Measurements from ENCODE around the gene DST.
"Not testable (repeated sequence)": the region's sequence is repeated elsewhere in the genome, so short reads cannot be mapped to it uniquely, and the experiment has no call there.

DST gene

DNA sequence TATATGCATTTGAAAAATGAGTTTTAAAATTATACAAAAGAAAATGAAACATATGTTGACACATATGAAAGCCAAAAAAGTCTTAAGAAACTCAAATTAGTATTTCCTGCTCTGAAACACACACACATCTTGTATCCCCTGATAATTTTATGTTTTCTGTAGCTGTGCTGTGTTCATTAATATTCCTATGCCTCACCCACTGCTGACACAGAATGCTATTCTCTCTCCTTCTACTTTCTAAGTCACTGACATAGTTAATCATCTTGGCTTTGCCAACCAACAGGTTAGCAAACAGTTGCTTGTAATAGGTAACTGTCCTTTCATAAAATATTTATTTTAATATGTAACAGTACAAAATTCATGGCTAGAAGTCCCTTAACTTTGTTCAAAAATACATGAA, 140.7 kb downstream of the DST start:
- no peaks in the 10 kb centered on the region for H3K9me3 ChIP-seq (ENCODE audit: control extremely low read depth in 1 of 5, control insufficient read depth in 4 of 5, insufficient read depth in 2 of 5, low read depth in 1 of 5, low read length in 4 of 5)
- H3K27me3 ChIP-seq (replicated peaks in 2 of 5; ENCODE audit: control insufficient read depth in 4 of 5, insufficient read depth in 5 of 5, low read length in 4 of 5) = no peaks in the 10 kb centered on the region
- POLR2A ChIA-PET = no interaction called here
- H3K4me3 ChIP-seq (ENCODE audit: control insufficient read depth in 1 of 7, extremely low read depth in 1 of 7, insufficient read depth in 4 of 7, low read depth in 2 of 7, low read length in 6 of 7) = no peak overlapping the region
- H3K36me3 ChIP-seq (ENCODE audit: control insufficient read depth in 4 of 4, insufficient read depth in 4 of 4, low read length in 3 of 4) = peaks cover 6 to 23% (median 10%) of the 10 kb centered on the region in 4 experiments
- no peak overlapping the region for H3K27ac ChIP-seq (ENCODE audit: insufficient read depth in 1 of 2, low read depth in 1 of 2, low read length in 2 of 2, poor library complexity in 1 of 2, severe bottlenecking in 2 of 2)
- DNase-seq = no peak
- peaks cover 0 to 10% (median 1%) of the 10 kb centered on the region in 4 experiments for H3K4me1 ChIP-seq (ENCODE audit: control extremely low read depth in 1 of 4, control insufficient read depth in 4 of 4, insufficient read depth in 4 of 4, low read length in 3 of 4)
- CTCF ChIA-PET = no interaction called here

GRCh38 chr6:56499095-56499494, 143.6 kb downstream of the DST start:
- Histone ChIP-seq H3K27me3 (replicated peaks in 2 of 5; ENCODE audit: control insufficient read depth in 4 of 5, insufficient read depth in 5 of 5, low read length in 4 of 5) (no peaks in the 10 kb centered on the region), H3K27ac (ENCODE audit: insufficient read depth in 1 of 2, low read depth in 1 of 2, low read length in 2 of 2, poor library complexity in 1 of 2, severe bottlenecking in 2 of 2) (no peak overlapping the region), H3K9me3 (ENCODE audit: control extremely low read depth in 1 of 5, control insufficient read depth in 4 of 5, insufficient read depth in 2 of 5, low read depth in 1 of 5, low read length in 4 of 5) (no peaks in the 10 kb centered on the region), H3K4me3 (ENCODE audit: control insufficient read depth in 1 of 7, extremely low read depth in 1 of 7, insufficient read depth in 4 of 7, low read depth in 2 of 7, low read length in 6 of 7) (no peak overlapping the region), H3K4me1 (ENCODE audit: control extremely low read depth in 1 of 4, control insufficient read depth in 4 of 4, insufficient read depth in 4 of 4, low read length in 3 of 4) (peaks cover 0 to 10% (median 1%) of the 10 kb centered on the region in 4 experiments), H3K36me3 (ENCODE audit: control insufficient read depth in 4 of 4, insufficient read depth in 4 of 4, low read length in 3 of 4) (peaks cover 5 to 15% (median 9%) of the 10 kb centered on the region in 4 experiments)
- POLR2A ChIA-PET = no interaction called here
- CTCF ChIA-PET = no interaction called here
- no peak for DNase-seq

DNA sequence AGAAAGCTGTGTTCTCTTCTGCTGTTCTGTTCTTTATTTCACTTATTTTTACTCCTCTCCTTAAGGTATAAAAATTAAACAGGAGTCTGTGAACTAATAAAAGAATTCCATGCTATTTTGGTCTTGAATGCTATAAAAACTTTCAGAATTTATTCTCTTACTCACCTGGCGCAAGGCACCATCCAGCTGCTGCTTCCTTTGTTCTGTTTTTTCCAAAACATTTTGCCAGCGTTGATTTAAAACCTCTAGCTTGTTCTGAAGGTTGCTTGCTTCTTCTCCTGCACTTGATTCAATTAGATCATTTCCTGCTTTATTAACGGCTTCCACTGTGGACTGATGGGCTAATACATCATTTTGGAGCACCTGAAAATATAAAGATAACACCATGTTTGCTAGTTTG, 145.0 kb downstream of the DST start:
- Histone ChIP-seq H3K4me1 (ENCODE audit: control extremely low read depth in 1 of 4, control insufficient read depth in 4 of 4, insufficient read depth in 4 of 4, low read length in 3 of 4) (peaks cover 0 to 5% (median 0%) of the 10 kb centered on the region in 4 experiments), H3K9me3 (ENCODE audit: control extremely low read depth in 1 of 5, control insufficient read depth in 4 of 5, insufficient read depth in 2 of 5, low read depth in 1 of 5, low read length in 4 of 5) (no peaks in the 10 kb centered on the region), H3K27me3 (replicated peaks in 2 of 5; ENCODE audit: control insufficient read depth in 4 of 5, insufficient read depth in 5 of 5, low read length in 4 of 5) (no peaks in the 10 kb centered on the region), H3K27ac (ENCODE audit: insufficient read depth in 1 of 2, low read depth in 1 of 2, low read length in 2 of 2, poor library complexity in 1 of 2, severe bottlenecking in 2 of 2) (peak overlapping the region in 1 of 2 experiments; percentile 3), H3K4me3 (ENCODE audit: control insufficient read depth in 1 of 7, extremely low read depth in 1 of 7, insufficient read depth in 4 of 7, low read depth in 2 of 7, low read length in 6 of 7) (no peak overlapping the region), H3K36me3 (ENCODE audit: control insufficient read depth in 4 of 4, insufficient read depth in 4 of 4, low read length in 3 of 4) (peaks cover 7 to 18% (median 13%) of the 10 kb centered on the region in 4 experiments)
- DNase-seq = no peak
- WGBS (ENCODE audit: insufficient coverage) = 75% methylated on average over 2 of the region's 3 CpGs
- POLR2A ChIA-PET = no interaction called here
- CTCF ChIA-PET = interaction anchor here (0.8 kb wide), 1 partner anchor 9 kb away, joined by 3 read pairs; no protein-coding TSS in a partner anchor

DNA sequence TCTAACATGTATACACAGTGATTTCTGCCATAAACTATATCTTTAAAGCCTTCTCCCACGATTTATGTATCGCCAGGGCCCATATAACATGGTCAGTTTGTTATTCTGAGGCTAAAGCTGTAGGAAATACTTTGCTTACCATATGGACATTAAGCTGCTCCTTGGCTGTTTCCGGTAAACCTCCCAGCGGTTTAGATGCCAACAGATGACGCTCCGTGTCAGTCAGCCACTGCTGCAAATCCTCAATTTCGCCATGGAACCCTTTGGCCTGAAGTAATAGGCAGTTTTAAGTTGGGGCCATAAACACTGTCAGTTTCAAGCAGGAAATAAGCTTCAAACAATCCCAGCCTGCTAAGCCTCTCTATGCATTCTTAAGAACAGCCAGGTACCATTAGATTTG, 145.4 kb downstream of the DST start:
- H3K36me3 ChIP-seq (ENCODE audit: control insufficient read depth in 4 of 4, insufficient read depth in 4 of 4, low read length in 3 of 4) = peaks cover 7 to 22% (median 13%) of the 10 kb centered on the region in 4 experiments
- peaks cover 0 to 2% (median 0%) of the 10 kb centered on the region in 4 experiments for H3K4me1 ChIP-seq (ENCODE audit: control extremely low read depth in 1 of 4, control insufficient read depth in 4 of 4, insufficient read depth in 4 of 4, low read length in 3 of 4)
- no peak for DNase-seq
- POLR2A ChIA-PET = no interaction called here
- no peaks in the 10 kb centered on the region for H3K27me3 ChIP-seq (replicated peaks in 2 of 5; ENCODE audit: control insufficient read depth in 4 of 5, insufficient read depth in 5 of 5, low read length in 4 of 5)
- WGBS (ENCODE audit: insufficient coverage) = 98% methylated on average over 7 of the region's 7 CpGs
- no peaks in the 10 kb centered on the region for H3K9me3 ChIP-seq (ENCODE audit: control extremely low read depth in 1 of 5, control insufficient read depth in 4 of 5, insufficient read depth in 2 of 5, low read depth in 1 of 5, low read length in 4 of 5)
- peak overlapping the region in 1 of 2 experiments; percentile 3 for H3K27ac ChIP-seq (ENCODE audit: insufficient read depth in 1 of 2, low read depth in 1 of 2, low read length in 2 of 2, poor library complexity in 1 of 2, severe bottlenecking in 2 of 2)
- CTCF ChIA-PET = interaction anchor here (0.8 kb wide), 1 partner anchor 8 kb away, joined by 3 read pairs; no protein-coding TSS in a partner anchor
- no peak overlapping the region for H3K4me3 ChIP-seq (ENCODE audit: control insufficient read depth in 1 of 7, extremely low read depth in 1 of 7, insufficient read depth in 4 of 7, low read depth in 2 of 7, low read length in 6 of 7)

GRCh38 chr6:56496650-56497049, 146.0 kb downstream of the DST start:
- WGBS (ENCODE audit: insufficient coverage) = no CpG with 5 or more reads among the region's 1 CpG
- H3K27me3 ChIP-seq (replicated peaks in 2 of 5; ENCODE audit: control insufficient read depth in 4 of 5, insufficient read depth in 5 of 5, low read length in 4 of 5) = not testable (repeated sequence)

DNA sequence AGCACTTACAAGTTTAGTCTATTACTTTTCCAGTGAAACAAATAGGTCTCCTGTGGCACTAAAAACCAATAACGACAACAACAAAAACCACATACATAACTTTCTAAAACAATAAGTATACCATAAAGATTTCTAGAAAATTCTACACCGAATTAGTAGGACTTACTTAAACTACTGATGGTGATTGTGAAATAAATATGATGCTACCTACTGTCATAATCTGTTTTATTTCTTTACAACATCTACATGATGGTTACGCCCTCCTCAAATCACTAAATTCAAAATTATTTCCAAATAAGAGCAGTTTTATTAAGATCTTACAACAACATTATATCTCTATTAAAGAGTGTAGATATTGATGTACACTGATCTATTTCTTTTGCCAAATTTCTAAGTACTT, 147.0 kb downstream of the DST start:
- no CpG with 5 or more reads among the region's 3 CpGs for WGBS (ENCODE audit: insufficient coverage)
- peaks cover 0 to 1% (median 0%) of the 10 kb centered on the region in 4 experiments for H3K4me1 ChIP-seq (ENCODE audit: control extremely low read depth in 1 of 4, control insufficient read depth in 4 of 4, insufficient read depth in 4 of 4, low read length in 3 of 4)
- H3K27me3 ChIP-seq (replicated peaks in 2 of 5; ENCODE audit: control insufficient read depth in 4 of 5, insufficient read depth in 5 of 5, low read length in 4 of 5) = no peaks in the 10 kb centered on the region
- H3K27ac ChIP-seq (ENCODE audit: insufficient read depth in 1 of 2, low read depth in 1 of 2, low read length in 2 of 2, poor library complexity in 1 of 2, severe bottlenecking in 2 of 2) = no peak overlapping the region
- ChIA-PET POLR2A (interaction anchor here (0.6 kb wide), 1 partner anchor 489 kb away, joined by 3 read pairs; no protein-coding TSS in a partner anchor), CTCF (no interaction called here)
- peaks cover 7 to 33% (median 15%) of the 10 kb centered on the region in 4 experiments for H3K36me3 ChIP-seq (ENCODE audit: control insufficient read depth in 4 of 4, insufficient read depth in 4 of 4, low read length in 3 of 4)
- no peak for DNase-seq
- no peak overlapping the region for H3K4me3 ChIP-seq (ENCODE audit: control insufficient read depth in 1 of 7, extremely low read depth in 1 of 7, insufficient read depth in 4 of 7, low read depth in 2 of 7, low read length in 6 of 7)
- no peaks in the 10 kb centered on the region for H3K9me3 ChIP-seq (ENCODE audit: control extremely low read depth in 1 of 5, control insufficient read depth in 4 of 5, insufficient read depth in 2 of 5, low read depth in 1 of 5, low read length in 4 of 5)

More at GRCh38 chr6:56496650-56497049, 146.0 kb downstream of the DST start:
- DNase-seq; H3K9me3 ChIP-seq (ENCODE audit: control extremely low read depth in 1 of 5, control insufficient read depth in 4 of 5, insufficient read depth in 2 of 5, low read depth in 1 of 5, low read length in 4 of 5); CTCF ChIA-PET; H3K4me3 ChIP-seq (ENCODE audit: control insufficient read depth in 1 of 7, extremely low read depth in 1 of 7, insufficient read depth in 4 of 7, low read depth in 2 of 7, low read length in 6 of 7); H3K27ac ChIP-seq (ENCODE audit: insufficient read depth in 1 of 2, low read depth in 1 of 2, low read length in 2 of 2, poor library complexity in 1 of 2, severe bottlenecking in 2 of 2); H3K4me1 ChIP-seq (ENCODE audit: control extremely low read depth in 1 of 4, control insufficient read depth in 4 of 4, insufficient read depth in 4 of 4, low read length in 3 of 4); POLR2A ChIA-PET: not testable (repeated sequence)
- peaks cover 11 to 27% (median 16%) of the 10 kb centered on the region in 4 experiments for H3K36me3 ChIP-seq (ENCODE audit: control insufficient read depth in 4 of 4, insufficient read depth in 4 of 4, low read length in 3 of 4)

- 100% methylated on average over 2 of the region's 4 CpGs for WGBS (ENCODE audit: insufficient coverage)
- peaks cover 11 to 28% (median 14%) of the 10 kb centered on the region in 4 experiments for H3K36me3 ChIP-seq (ENCODE audit: control insufficient read depth in 4 of 4, insufficient read depth in 4 of 4, low read length in 3 of 4)
- CTCF ChIA-PET = interaction anchor here (0.5 to 1.7 kb wide), 5 partner anchors 56 to 104 kb away, joined by 3 to 4 read pairs (median 3); no protein-coding TSS in a partner anchor
- DNase-seq = no peak
- POLR2A ChIA-PET = no interaction called here
- no peak overlapping the region for H3K27ac ChIP-seq (ENCODE audit: insufficient read depth in 1 of 2, low read depth in 1 of 2, low read length in 2 of 2, poor library complexity in 1 of 2, severe bottlenecking in 2 of 2)
- no peaks in the 10 kb centered on the region for H3K4me1 ChIP-seq (ENCODE audit: control extremely low read depth in 1 of 4, control insufficient read depth in 4 of 4, insufficient read depth in 4 of 4, low read length in 3 of 4)
- no peaks in the 10 kb centered on the region for H3K27me3 ChIP-seq (replicated peaks in 2 of 5; ENCODE audit: control insufficient read depth in 4 of 5, insufficient read depth in 5 of 5, low read length in 4 of 5)
- H3K9me3 ChIP-seq (ENCODE audit: control extremely low read depth in 1 of 5, control insufficient read depth in 4 of 5, insufficient read depth in 2 of 5, low read depth in 1 of 5, low read length in 4 of 5) = no peaks in the 10 kb centered on the region
- no peak overlapping the region for H3K4me3 ChIP-seq (ENCODE audit: control insufficient read depth in 1 of 7, extremely low read depth in 1 of 7, insufficient read depth in 4 of 7, low read depth in 2 of 7, low read length in 6 of 7)
Measured at GRCh38 chr6:56491606-56492328, 150.9 kb downstream of the DST start.

All from common myeloid progenitor, CD34-positive (primary cell).